GM19468 (cell line): ENCODE measurements around the gene EPS8.

Experiments
- ATAC-seq: cut with Tn5 transposase; IDR thresholded peaks from one replicate; pipeline ENCODE4 v1.9.1; 2021; ENCODE audit warnings: mild to moderate bottlenecking, moderate library complexity, moderate number of reproducible peaks; ENCODE audit not compliant: unreplicated experiment; ENCODE audit errors: extremely low read depth

The EPS8 gene

DNA sequence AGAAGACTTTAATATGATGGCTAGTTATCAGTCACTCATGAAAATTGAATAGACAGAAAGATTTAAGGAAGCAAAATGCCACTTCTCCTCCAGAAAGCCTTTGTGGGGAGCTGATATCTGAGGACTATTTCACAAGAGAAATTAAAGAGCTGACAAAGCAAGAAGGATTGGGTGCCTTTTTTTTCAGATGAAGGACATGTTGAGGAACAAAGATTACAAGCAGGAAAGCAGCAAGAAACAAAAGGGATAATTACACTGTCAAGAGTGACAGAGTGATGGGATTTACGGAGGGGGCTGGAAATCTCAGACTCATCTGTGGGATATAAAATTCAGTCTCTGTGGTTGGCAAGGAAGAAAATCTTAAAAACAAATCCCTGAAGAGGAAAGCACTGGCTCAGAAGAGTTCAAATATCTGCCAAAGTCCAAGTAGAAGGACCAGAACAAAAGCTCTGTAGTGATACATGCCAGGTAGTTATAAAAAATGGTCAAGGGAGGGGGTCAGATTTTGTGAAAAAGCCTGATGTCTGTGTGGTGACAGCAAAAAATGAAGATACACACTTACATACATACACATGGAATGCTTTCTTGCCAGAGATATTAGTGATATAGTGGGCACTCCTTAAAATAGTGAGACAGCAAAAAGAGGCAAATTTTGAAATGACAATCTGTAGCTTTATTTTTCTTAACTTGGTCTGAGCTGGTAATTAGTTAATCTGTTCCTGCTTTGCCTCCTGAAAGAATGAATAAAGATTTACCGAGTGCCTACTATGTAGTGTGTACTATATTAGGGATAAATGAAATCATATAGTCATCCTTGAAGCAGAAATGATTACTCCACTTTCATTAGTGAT is 62.9 kb downstream of the EPS8 start:
- ATAC-seq = no peak

DNA sequence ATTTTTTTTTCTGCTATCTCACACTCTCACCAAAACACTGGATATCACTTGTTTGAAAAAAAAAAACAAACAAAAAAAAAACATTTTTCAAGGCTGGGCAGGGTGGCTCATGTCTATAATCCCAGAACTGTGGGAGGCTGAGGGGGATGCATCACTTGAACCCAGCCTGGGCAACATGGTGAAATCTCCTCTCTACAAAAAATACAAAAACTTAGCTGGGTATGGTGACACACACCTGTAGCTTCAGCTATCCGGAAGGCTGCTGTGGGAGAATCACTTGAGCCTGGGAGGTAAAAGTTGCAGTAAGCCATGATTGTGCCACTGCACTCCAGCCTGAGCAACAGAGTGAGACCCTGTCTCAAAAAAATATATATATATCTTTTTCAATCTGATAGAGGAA is 66.2 kb downstream of the EPS8 start:
- ATAC-seq = no peak

DNA sequence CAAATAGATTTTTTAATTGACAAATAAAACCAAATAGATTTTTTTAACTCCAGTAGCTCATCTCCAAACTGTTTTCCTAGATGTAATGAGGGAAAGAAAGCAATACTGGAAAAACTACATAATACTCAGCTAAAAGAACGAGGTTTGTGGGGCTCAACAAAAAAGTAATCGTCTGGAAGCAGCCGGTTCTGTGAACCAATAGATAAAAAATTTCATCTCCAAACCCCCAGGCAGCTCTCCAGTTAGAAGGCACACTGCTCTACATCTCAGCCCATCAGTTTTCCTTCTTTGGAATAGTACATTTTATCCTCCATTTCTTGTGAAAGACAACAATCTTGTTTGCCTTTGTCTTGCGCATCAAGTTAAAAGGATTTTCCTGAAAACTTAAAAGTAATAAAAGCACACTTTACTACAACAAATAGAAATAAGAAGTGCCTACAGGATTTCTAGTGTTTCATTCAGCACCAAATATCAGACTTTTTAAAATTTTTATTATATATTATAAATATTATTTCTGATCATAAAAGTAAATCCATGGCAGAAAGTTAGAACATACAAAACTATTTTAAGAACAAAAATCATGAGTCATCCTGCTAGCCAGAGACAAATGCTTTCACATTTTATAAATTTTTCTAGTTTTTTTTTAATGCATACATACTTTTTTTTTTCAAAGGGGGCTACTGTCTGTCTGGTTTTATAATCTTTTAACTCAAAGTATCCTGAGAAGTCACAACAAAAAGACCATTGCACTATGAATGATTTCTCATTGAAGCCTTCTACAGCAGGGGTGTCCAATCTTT is 67.7 kb downstream of the EPS8 start:
- ATAC-seq = no peak

DNA sequence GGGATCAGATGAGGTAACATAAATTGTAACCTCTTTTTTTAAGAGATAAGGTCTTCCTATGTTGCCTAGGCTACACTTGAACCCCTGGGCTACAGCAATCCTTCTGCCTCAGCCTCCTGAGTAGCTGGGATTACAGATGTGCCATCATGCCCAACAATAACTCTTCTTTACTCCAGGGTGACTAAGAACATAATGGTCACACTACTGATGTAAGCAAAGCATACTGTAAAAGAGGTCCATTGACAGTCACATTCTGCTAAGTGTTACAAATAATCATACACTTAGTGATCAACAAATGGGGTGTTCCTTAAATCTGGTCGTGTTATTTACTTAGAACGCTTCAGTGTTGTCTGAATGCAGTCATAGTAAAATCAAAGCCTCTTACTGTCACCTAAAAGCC is 68.9 kb downstream of the EPS8 start:
- no peak for ATAC-seq

DNA sequence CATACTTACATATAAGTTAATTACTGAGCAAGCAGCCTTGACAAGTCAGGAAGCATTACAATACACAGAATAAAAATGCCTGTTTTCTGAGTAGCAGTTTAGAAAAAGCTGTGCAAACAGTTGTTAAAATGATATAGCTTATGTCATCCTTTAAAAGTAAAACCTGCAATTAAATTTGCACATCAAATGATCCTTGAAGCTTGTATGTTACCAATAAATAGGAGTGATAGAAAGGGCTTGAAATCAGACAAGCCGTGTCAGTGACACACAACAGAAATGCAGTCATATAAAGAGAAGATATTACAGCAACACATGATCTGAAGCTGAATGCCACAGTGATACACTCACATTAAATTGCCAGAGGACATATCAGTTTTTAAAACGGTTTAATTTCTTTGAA is 70.0 kb downstream of the EPS8 start:
- ATAC-seq = no peak

DNA sequence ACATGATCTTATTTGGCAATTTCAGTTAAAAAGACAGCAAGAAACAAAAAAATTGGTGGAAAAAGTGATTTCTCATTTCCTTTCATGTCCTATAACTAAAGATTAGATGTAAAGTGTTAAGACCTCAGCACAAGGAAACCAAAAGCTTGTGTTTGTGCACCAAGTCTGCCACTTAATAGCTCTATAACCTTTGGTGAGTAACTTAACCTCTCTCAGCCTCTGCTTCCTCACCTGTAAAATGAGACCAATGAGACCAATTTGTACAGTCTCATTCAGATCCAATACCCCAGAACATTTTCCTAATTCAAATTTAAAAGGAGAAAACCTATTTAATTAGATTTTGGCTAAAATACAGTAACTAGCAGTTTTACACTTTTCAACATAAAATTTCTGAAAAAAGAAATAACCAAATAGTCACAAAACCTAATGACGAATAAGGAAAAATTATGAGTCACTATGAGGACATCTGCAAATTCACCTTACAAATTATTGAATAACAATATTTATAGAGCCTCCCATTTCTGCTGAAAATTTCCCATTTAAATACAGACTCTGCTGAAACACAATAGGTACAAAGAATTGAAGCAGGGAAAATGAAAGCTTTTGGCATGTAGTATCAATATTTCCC is 71.1 kb downstream of the EPS8 start:
- no peak for ATAC-seq

DNA sequence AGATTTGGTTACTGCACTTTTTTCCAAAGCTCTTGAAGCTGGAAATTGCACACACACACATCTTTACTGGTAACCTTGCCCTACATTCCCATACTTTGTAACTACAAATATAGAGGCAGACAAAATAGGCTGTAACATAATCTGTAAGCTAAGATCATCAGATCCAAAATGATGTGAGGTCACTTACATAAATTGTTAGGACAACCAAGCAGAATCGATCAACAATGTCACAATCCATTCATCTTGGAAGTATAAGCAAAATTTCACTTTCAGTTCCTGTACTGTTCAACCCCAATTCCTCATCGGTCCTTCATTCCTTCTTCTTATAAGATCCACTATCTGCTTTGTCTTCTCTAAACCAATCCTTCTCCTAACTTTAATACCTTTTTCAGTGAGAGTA is 72.6 kb downstream of the EPS8 start:
- no peak for ATAC-seq

DNA sequence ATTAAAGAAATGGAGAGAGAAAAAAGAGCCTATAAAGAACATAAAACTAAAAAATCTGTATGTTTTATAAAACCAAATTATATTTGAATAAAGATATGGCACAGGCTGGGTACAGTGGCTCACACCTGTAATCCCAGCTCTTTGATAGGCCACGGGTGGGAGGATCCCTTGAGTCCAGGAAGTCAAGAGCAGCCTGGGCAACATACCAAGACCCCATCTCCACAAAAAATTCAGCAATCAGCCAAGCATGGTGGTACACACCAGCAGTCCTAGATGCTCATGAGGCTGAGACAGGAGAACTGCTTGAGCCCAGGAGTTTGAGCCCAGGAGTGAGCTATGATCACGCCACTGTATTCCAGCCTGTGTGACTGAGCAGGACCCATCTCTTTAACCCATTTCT is 74.9 kb downstream of the EPS8 start:
- no peak for ATAC-seq

DNA sequence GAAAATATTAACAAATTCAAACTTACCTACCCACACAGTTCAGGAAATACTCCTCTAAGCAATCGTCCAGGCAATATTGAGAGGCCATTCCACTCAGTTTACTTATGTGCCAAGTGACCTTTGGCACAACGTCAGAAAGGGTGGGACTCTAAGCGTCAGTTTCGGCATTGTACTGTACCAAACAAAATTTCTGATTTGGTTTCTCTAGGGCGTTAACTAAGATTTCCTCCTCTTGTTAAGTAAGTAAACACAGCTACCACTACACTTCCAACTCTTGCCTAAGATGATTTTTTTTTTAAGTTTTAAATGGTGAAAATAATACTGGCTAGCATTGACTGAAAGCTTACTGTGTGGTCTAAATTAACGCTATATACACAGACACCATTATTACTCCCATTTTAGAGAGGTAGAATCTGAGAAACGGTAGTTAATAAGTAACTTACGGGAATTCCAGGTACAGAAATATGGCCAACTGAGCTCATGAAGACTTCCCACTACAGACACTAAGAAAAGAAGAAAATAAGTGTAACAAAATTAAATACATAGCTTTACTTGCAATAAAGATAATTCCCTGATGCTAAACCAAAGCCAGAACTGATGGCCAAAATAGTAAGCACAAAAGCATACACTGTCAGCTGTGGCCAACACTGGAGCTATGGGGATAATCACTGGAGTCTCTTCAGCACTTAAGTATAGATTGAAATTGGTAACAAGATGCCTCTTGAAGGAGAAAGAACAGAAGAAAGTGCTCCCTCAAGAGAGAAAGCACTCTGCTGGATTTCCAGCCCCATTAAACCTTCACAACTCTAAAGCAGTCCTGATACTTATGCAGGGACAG is 76.1 kb downstream of the EPS8 start:
- no peak for ATAC-seq

DNA sequence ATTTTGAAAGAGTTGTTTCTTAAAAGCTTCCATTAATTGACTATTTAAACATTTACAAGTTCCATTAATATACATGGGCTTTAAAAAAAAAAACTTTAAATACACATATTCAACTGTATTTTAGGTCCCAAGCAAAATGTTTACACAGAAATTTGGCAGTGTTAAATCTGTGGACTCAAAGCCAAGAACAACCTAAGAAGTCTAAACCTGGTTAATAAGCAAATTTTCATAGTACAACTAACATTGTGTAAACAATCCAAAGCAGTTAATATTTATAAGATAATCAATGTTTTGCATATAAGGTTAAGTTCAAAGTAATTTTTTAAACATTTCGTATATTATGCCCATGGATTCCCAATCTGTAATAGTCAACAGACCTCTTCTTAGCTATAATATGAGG is 77.0 kb downstream of the EPS8 start:
- no peak for ATAC-seq

DNA sequence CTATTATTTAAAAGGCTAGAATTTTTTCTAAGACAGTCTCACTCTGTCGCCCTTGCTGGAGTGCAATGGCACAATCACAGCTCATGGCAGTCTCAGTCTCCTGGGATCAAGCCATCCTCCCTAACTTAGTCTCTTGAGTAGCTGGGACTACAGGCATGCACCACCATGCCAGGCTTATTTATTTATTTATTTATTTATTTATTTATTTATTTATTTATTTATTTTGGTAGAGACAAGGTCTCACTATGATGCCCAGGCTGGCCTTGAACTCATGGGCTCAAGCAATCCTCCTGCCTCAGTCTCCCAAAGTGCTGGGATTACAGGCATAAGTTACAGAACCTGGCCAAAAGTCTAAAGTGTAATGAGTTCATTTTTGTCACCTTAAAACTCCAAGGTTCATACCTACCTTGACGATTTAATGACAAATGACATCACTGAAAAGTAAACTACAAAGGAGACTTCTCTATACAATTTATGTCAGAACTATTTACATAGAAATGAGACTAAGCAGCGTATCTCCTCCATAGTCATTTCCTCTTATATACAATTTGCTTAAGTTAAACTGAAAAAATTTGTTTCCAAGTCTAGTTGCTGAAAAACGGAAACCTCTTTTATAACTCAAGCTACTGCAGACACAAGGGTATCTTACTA is 78.2 kb downstream of the EPS8 start:
- ATAC-seq = no peak

DNA sequence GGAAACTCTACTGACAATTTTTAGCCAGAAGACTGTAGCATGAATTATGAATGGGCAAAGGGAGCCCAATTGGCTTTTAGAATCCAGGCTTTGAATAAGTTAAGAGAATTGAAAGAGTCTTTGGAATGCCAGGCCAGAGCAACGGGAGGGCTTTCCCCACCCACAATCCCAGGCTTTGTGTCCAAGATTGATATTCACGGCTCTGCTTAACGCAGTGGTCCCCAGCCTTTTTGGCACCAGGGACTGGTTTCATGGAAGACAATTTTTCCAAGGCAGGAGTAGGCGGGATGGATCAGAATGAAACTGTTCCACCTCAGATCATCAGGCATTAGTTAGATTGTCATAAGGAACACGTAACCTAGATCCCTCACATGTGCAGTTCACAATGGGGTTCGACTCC is 79.6 kb downstream of the EPS8 start:
- ATAC-seq = no peak

DNA sequence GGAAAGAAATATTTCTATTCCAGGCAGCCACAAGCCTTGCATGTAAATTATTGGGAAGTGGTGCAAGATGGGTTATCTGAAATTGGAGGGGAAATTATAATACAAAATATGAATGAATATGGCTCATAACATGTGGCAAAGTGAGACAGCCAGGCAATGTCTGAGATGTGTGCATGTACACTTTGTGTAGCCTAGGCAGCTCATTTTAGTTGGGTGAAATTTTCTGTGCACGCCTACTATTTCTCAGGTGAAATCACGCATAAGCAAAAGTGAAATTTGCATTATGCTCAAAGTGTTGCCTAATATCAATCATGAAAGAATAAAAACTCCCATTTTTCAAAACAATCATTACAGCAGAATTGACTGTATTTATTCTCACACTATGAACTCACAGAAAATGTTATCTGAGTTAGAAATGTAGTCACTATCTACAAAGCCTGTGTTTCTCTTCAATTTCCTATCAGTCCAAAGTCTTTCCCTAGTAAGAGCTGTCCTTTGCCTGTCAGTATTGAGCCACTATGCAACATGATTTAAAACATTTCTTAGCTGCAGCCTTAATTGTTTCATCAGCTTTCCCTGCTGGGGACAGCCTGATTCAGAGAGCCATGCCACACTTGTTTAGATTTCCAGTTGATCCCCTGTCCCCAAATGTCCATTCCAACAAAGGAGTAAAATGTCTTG is 80.7 kb downstream of the EPS8 start:
- no peak for ATAC-seq

DNA sequence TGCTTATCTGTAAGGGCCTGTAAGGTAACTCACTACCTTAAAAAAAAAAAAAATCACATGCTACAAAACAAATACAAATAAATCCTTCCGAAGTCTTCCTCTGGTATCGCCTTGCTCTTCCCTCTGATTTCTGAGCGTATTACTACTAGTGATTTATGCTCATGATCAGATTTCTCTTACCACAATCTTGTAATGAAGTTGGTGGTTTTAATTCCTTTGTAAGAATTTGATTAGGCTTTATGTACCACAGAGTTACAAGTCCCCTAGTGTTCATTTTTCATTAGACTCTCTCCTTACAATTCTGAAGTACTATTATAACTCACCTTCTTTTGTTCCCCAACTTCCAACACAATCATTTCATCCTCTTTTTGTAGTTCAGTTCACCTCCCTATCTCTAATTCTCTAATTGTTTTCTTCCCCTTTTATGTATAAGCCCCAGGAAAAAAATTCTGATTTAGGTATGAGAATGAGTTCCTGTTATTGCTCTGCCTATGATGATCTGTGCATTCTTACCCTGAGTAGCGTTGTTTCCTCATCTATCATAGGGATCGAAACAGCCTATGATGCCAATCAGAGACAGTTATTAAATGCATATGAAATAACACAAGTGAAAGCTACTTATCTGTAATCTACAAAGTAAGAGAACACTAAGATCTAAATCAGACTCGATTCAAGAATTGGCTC is 81.5 kb downstream of the EPS8 start:
- no peak for ATAC-seq

DNA sequence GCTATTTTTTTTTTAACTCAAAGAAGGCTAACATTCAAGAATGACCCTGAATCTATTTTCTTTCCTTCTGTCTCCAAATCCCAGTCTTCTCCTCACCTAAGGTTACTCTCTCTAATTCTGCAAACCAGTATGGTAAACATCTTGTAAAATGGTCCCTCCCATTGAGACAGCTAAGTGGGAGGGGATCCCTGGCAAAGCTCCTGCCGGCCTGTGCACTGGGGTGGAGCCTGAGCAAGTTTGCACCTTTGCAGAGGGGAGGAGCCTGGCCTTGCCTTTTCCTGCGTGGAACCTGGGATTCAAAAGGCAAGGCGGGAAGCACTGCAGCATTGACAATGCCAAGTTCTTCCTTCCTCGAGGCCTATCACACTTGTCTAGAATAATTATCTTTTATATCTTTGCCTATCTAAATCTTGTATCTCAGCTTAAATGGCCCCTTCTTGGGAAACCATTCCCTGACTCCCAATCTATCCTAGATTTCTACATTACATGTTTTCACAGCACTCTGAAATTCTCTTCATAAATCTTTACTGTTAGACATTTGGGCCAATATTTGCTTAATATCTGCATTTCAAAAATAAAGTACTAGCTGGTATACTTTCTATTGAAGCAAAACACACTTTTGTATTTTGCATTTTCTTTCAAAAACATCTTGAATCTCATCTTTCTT is 83.0 kb downstream of the EPS8 start:
- no peak for ATAC-seq

DNA sequence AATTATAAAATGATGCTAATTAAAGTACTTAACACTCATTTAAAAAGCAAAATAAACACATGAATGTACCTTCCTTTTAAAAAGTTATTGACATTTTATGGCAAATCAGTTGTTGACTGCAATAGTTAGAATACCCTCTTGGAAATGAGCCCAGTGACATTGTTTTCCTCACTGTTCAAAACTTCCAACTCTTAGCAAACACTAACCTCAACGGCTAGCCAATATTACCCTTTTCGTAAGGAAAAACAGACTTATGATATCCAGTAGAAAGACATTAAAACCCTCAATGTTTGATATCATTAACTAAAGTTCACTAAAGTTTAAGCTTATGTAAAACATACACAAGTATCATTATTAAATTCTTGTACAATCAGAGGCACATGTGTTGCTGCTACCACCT is 83.6 kb downstream of the EPS8 start:
- no peak for ATAC-seq

DNA sequence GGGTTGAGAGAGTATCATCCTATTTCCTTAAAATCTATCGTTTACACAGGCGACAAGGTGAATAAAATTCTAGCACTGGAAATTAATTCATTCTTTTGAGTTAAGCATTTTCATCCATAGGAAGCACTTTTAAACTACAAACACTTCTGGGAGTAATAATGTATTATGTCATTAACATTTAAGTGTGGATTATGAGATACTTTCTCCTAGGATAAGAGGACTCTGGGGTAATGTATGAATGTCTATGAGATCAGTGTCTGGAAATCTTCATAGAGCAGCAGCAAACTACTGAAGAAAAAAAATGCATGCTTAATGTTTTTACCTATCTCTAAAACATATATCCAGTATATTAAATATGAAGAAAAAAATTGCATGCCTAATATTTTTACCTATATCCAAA is 86.9 kb downstream of the EPS8 start:
- no peak for ATAC-seq

DNA sequence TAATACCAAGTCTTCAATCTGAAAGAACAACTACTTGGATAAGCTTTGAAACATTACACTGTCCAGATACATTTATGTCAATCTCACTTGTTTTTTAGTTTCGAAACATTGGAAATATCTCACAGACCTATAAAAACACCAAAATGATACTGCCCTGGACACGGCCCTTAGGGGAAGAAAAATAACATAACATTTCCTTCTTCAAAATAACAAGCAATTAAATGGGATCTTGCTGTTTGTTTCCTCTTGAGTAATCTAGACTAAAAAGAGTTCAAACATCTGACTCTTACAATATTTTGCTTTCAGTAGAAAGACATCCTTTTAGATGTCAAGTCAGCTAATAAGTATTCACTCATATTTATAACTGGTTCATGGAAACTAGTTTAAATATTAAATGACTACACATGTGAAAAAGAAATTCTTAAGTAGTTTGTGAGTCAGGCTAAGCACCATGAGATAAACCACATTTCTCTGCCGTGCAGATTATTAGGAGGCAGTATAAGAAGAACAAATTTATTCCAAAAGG is 87.5 kb downstream of the EPS8 start:
- ATAC-seq = no peak
